Lung (tissue), 12 donors: ENCODE results near the gene ZBTB44. TPM values are rescaled to one million over a fixed set of nuclear protein-coding genes. Genes with fewer than 3 reads are reported as not detected.

Source experiments
- ATAC-seq: fragments of 200-7000 bp; cut with Tn5 transposase; one replicate; pipeline ENCODE4 v1.9.1; 2020; ENCODE audit warnings: moderate number of reproducible peaks; ENCODE audit not compliant: insufficient read depth, low FRiP score
- DNase-seq, 3 donors: peaks; one replicate each; pipeline ENCODE4 v3.0.0-alpha.2; 2013 to 2017
- H3K27ac ChIP-seq, 2 donors: one replicate each; pipeline ENCODE4 v1.5.1; 2013; ENCODE audit warnings: mild to moderate bottlenecking in 2 of 2, moderate library complexity in 2 of 2, control low read depth in 1 of 2, inconsistent platforms in 1 of 2, low read depth in 1 of 2, low read length in 1 of 2
- H3K27me3 ChIP-seq, 3 donors: one replicate each; pipeline ENCODE4 v1.5.1; 2013; ENCODE audit warnings: low read length in 2 of 3; ENCODE audit not compliant: control insufficient read depth in 3 of 3, insufficient read depth in 3 of 3
- H3K36me3 ChIP-seq, 4 donors: one replicate each; pipeline ENCODE4 v1.5.1; 2013; ENCODE audit warnings: low read length in 4 of 4, mild to moderate bottlenecking in 1 of 4, moderate library complexity in 1 of 4; ENCODE audit not compliant: control insufficient read depth in 4 of 4, insufficient read depth in 4 of 4
- H3K4me1 ChIP-seq, 5 donors: one replicate each; pipeline ENCODE4 v1.5.1; 2013; ENCODE audit warnings: low read length in 5 of 5, mild to moderate bottlenecking in 2 of 5, moderate library complexity in 1 of 5; ENCODE audit not compliant: control insufficient read depth in 5 of 5, insufficient read depth in 5 of 5
- H3K4me3 ChIP-seq: one replicate; pipeline ENCODE4 v1.5.1; 2013; ENCODE audit warnings: mild to moderate bottlenecking, control low read depth, moderate library complexity
- H3K9ac ChIP-seq, 2 donors: one replicate each; pipeline ENCODE4 v1.5.1; 2013; ENCODE audit warnings: low read length in 2 of 2, control low read depth in 1 of 2; ENCODE audit not compliant: insufficient read depth in 1 of 2
- H3K9me3 ChIP-seq, 4 donors: one replicate each; pipeline ENCODE4 v1.5.1; 2013; ENCODE audit warnings: low read length in 3 of 4, mild to moderate bottlenecking in 1 of 4, moderate library complexity in 1 of 4; ENCODE audit not compliant: control insufficient read depth in 4 of 4, insufficient read depth in 3 of 4
- WGBS, 2 donors: extraction: QIAGEN DNeasy Blood & Tissue Kit; methylation state at CpG; one replicate each; pipeline ENCODE4 v1.1.7; 2013; 5-methylcytosine and 5-hydroxymethylcytosine counted together
- polyA plus RNA-seq, 2 donors: library from polyadenylated mRNA; stranded (reverse); fragments of 200-250 nt; gene quantifications; one replicate each; pipeline ENCODE4 v1.2.1, GENCODE V29; 2013
- total RNA-seq, 2 donors: library from RNA; depleted of rRNA in 1 of 2; stranded (reverse); fragments of >200 nt in 1 of 2; gene quantifications; one replicate each; pipeline ENCODE4 v1.2.1, GENCODE V29; 2014 to 2021
- TF ChIP-seq, protein P1 (sequence below): IDR thresholded peaks from 2 replicates; pipeline ENCODE4 v1.5.1; 2012; ENCODE audit warnings: mild to moderate bottlenecking; ENCODE audit errors: control extremely low read depth, extremely low read depth
- donor health status: control.
- donor health status: control.
- donor health status: Bipolar disorder and iron deficiency.
- donor health status: healthy.
- donor health status: DM: yes; HTN: yes; CAD: no.

The ZBTB44 gene
- total and polyA plus RNA-seq, 4 donors = 8.6 to 72.7 (median 20.8) TPM

DNA sequence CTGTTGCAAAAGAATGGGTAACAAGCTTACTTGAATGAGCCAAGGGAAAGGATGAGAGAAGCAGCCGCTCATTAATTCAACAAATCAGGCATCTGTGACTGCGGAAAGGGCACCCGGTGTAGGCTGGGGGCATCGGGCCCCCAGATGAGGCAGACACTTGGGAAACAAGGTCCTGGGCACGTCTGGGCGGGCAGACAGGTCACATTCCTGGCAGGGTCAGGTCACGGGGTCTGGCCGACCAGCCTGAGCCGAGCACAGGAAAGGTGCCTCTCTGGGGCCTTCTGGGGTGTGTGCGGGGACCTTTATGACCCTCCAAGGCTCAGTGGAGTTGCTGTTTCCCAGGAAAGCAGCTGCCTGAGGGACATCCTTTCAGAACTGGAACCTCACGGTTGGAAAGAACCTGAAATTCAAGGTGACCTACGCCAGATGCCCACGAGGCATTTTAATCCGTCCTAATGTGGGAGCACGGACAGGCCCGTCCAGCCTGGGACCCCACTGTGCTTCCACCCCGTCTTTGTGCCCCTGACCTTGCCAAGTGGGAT, 98.1 kb downstream of the ZBTB44 start:
- Histone ChIP-seq H3K9ac (no peak overlapping the region), H3K4me1 (no peaks in the 10 kb centered on the region), H3K27me3 (no peaks in the 10 kb centered on the region), H3K36me3 (no peaks in the 10 kb centered on the region), H3K27ac (no peak overlapping the region), H3K4me3 (no peak overlapping the region), H3K9me3 (no peaks in the 10 kb centered on the region)
- TF ChIP-seq, protein P1, sequence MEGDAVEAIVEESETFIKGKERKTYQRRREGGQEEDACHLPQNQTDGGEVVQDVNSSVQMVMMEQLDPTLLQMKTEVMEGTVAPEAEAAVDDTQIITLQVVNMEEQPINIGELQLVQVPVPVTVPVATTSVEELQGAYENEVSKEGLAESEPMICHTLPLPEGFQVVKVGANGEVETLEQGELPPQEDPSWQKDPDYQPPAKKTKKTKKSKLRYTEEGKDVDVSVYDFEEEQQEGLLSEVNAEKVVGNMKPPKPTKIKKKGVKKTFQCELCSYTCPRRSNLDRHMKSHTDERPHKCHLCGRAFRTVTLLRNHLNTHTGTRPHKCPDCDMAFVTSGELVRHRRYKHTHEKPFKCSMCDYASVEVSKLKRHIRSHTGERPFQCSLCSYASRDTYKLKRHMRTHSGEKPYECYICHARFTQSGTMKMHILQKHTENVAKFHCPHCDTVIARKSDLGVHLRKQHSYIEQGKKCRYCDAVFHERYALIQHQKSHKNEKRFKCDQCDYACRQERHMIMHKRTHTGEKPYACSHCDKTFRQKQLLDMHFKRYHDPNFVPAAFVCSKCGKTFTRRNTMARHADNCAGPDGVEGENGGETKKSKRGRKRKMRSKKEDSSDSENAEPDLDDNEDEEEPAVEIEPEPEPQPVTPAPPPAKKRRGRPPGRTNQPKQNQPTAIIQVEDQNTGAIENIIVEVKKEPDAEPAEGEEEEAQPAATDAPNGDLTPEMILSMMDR = no peak
- no peak for DNase-seq
- 74 to 86% methylated on average over 17 of the region's 17 CpGs for WGBS, 2 donors
- no peak for ATAC-seq

DNA sequence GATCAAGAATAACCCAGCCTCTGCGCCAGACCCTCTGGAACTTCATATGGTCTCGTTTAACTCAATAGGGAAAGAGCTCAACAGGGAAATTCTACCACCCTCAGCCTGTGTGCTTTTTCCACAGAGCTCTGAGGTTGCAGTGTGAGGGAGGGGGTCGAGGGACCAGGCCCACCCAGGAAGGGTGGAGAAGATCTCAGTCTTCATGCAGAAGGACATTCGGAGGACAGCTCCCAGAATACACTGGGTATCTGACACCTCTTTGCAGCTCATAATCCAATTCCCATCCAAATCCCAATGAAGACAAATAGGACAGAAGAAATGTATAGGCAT, 98.5 kb downstream of the ZBTB44 start:
- Histone ChIP-seq H3K4me1 (no peaks in the 10 kb centered on the region), H3K9ac (no peak overlapping the region), H3K27ac (no peak overlapping the region), H3K27me3 (no peaks in the 10 kb centered on the region), H3K9me3 (no peaks in the 10 kb centered on the region), H3K36me3 (no peaks in the 10 kb centered on the region), H3K4me3 (no peak overlapping the region)
- ATAC-seq (no peak), DNase-seq (no peak)
- TF ChIP-seq, protein P1 = no peak
- 64 to 85% methylated on average over 4 of the region's 4 CpGs for WGBS, 2 donors

DNA sequence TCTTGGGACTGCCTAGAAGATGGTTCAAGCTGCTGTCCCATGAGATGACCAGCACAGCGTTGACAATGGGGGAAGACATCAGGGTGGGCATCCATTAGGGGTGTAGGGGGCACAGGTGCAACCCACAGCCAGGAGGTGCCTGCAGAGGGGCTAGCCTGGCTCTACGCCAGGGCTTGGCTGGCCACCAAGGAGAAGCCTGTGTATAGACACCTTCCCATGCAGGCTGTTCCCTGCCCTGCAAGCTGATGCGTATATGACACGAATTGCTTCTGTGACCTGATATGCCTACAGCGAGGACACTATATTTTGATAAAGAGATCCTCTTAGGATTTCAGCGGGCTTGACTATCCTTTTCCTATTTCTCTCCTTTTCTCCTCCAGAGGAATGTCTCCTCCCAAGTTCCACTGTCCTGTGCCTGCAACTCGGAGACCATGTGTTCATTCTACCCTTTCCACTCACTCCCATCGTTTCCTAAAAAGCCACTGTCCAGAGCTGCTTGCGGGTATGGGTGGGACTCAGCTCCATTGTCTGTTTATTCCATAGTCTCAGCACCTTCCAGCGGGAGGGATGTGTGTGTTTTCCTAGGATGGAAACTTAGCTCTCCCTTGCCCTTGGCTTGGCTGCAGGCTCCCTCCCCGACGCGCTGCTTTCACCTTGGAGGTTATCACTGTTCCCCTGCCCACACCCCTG, 99.0 kb downstream of the ZBTB44 start:
- no peak overlapping the region for H3K4me3 ChIP-seq
- no peaks in the 10 kb centered on the region for H3K9me3 ChIP-seq
- DNase-seq (no peak), ATAC-seq (no peak)
- no peak overlapping the region for H3K9ac ChIP-seq
- H3K27ac ChIP-seq = no peak overlapping the region
- no peaks in the 10 kb centered on the region for H3K27me3 ChIP-seq
- no peaks in the 10 kb centered on the region for H3K36me3 ChIP-seq
- H3K4me1 ChIP-seq = no peaks in the 10 kb centered on the region
- TF ChIP-seq, protein P1 = no peak
- WGBS, 2 donors = 75 to 77% methylated on average over 13 of the region's 13 CpGs
